Choroid plexus epithelial cell (primary cell): ENCODE results near the gene SGPP2.

Experiments
- DNase-seq: peaks from one replicate; pipeline ENCODE4 v3.0.0-alpha.2; 2010; ENCODE audit warnings: low read depth
- H3K4me3 ChIP-seq: 2 replicates; pipeline ENCODE4 v1.5.1; 2011; ENCODE audit warnings: low read depth, mild to moderate bottlenecking, control low read depth, low read length, moderate library complexity
- TF ChIP-seq, protein P1 (sequence below): conservative IDR thresholded peaks from 2 replicates; pipeline ENCODE4 v1.5.1; 2011; ENCODE audit warnings: low read depth, mild to moderate bottlenecking, control low read depth, inconsistent platforms, low read length, moderate library complexity

SGPP2 gene

GRCh38 chr2:222544661-222545060 lies 120.3 kb downstream of the SGPP2 start:
- DNase-seq: no peak
- TF ChIP-seq, protein P1, sequence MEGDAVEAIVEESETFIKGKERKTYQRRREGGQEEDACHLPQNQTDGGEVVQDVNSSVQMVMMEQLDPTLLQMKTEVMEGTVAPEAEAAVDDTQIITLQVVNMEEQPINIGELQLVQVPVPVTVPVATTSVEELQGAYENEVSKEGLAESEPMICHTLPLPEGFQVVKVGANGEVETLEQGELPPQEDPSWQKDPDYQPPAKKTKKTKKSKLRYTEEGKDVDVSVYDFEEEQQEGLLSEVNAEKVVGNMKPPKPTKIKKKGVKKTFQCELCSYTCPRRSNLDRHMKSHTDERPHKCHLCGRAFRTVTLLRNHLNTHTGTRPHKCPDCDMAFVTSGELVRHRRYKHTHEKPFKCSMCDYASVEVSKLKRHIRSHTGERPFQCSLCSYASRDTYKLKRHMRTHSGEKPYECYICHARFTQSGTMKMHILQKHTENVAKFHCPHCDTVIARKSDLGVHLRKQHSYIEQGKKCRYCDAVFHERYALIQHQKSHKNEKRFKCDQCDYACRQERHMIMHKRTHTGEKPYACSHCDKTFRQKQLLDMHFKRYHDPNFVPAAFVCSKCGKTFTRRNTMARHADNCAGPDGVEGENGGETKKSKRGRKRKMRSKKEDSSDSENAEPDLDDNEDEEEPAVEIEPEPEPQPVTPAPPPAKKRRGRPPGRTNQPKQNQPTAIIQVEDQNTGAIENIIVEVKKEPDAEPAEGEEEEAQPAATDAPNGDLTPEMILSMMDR: no peak
- H3K4me3 ChIP-seq: no peak overlapping the region

DNA sequence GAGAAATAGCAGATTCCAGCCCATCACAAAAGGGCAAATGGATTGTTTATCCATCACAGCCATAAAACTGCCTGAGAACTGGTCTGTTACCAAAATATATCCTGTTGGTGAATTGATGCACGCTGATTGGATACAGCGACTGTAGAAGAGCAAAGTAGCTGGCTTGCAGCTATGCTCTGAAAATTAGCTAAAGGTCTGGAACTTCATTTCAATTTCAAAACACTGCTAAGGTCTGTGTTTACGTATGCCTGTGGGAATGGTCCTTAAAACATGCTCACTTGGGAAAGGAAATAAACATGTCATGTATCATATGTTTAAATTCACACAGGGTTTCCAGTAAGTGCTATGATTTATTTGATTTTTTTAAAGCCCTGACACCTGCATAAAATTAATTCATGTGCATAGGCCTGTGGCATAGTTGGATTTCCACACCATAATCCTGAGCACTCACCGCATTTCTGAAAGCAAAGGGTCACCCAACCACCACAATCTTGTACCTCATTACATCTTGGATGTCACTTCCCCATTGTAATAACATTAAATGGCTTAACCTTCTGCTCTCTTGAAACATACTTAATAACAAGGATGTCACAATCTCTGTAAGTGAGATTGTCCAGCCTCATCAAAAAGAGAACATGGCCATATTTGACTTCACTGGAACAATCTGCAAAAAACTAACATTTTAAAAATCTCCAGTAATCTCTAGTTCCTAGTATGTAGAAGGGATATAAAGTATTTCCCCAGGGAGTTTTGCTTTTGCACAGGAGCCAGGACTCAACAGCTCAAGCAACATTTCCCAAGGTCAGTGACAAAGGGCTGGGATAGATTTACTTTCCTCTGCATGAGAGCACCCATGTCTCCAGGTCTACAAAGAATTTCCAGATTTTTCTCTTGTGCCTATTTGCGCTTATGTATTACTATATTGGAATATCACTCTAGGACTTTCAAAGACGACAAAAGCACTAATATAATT lies 121.8 kb downstream of the SGPP2 start:
- TF ChIP-seq, protein P1: no peak
- no peak for DNase-seq
- H3K4me3 ChIP-seq: no peak overlapping the region

DNA sequence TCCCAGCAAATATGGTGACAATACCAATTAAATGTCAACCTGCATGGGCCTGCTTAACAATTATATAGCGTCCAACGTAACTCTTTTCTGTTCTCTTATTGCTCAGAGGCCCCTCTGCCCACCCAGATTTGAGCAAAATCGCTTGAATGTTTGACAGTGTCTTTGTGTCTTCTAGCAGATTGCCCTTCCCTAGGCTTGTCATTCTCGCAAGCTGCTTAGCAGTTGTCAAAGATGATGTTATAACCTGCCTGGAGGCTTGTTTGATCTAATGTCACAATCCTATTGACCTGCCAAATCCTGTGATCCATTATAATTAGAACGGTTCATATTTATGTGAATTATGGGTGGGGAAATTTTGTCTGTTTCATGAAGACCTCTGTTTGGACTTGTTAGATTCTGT lies 122.7 kb downstream of the SGPP2 start:
- TF ChIP-seq, protein P1: no peak
- DNase-seq: no peak
- H3K4me3 ChIP-seq: no peak overlapping the region

DNA sequence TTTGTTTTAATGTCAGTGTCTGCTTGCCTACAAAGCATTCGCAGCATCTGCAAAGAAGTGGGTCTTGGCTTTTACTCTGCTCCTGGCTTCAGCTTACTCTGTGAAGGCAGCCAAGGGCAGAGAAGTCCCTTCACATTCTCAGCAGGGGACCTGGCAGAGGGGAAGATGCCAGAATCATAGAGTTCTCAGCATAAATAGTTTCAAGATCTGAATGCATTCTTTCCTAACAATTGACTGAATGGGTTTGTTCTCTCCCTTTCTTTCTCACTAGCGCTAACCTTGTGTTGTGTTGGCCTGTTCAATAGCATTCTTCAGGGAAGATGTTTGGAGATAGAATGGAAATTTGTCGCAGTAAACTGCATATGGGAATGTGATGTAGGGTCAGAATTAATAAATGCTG lies 124.6 kb downstream of the SGPP2 start:
- no peak overlapping the region for H3K4me3 ChIP-seq
- DNase-seq: peak; percentile 62
- TF ChIP-seq, protein P1: no peak

DNA sequence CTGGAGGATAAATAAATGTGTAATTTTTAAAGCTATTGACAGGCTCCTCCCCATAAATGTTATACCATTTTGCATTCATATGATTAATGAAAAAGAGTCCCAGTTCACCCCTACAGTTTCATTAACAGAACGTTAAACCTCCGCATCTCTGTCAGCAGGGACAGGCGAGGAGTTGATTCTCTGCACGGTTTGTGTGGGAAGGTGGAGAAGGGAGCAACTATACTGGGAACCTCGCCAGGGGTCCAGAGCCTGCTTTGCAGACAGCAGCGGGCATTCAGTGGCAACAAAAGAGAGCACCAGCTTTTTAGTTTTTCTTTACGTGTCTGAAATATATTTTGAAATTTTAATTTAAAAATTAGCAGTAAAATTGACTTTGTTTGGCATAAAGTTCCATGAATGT lies 130.2 kb downstream of the SGPP2 start:
- TF ChIP-seq, protein P1: no peak
- no peak for DNase-seq
- no peak overlapping the region for H3K4me3 ChIP-seq

DNA sequence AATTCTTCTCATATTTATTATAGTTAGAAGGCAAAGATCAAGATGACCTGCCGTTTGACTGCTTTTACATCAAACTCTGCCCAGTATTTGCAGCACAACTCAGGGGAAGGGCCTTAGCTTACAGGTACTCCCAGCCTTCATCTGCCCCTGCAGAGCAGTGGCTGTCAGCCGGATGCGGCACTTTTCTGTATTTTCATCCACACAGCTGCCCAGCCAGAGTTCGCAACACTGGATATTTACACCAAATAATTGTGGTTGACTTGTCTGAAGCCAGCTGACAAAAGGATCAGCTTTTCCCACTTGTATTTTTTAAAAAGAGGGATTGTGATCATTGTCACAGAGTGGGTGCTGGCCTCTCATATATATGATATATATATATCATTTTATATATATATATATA lies 136.8 kb downstream of the SGPP2 start:
- no peak overlapping the region for H3K4me3 ChIP-seq
- TF ChIP-seq, protein P1: no peak
- no peak for DNase-seq
